Osteoblast (primary cell): ENCODE measurements around the gene JAZF1. TPM values are rescaled to one million over a fixed set of nuclear protein-coding genes. Genes with fewer than 3 reads are reported as not detected.

Source experiments
- DNase-seq: peaks from one replicate; pipeline ENCODE4 v3.0.0; 2011; ENCODE audit warnings: low spot score, mixed read lengths; ENCODE audit not compliant: insufficient read length; ENCODE audit errors: missing footprints
- H2AFZ ChIP-seq: 2 replicates; pipeline ENCODE4 v1.6.0; 2011; ENCODE audit warnings: mild to moderate bottlenecking, low read length
- H3K27ac ChIP-seq: 2 replicates; pipeline ENCODE4 v1.5.1; 2011; ENCODE audit warnings: mild to moderate bottlenecking, low read depth, low read length, moderate library complexity
- H3K27me3 ChIP-seq: 2 replicates; pipeline ENCODE4 v1.6.0; 2012; ENCODE audit warnings: mild to moderate bottlenecking, control low read depth, inconsistent platforms, low read length, moderate library complexity; ENCODE audit not compliant: insufficient read depth
- H3K36me3 ChIP-seq: 2 replicates; pipeline ENCODE4 v1.5.1; 2011; ENCODE audit warnings: mild to moderate bottlenecking, low read length, control low read depth, moderate library complexity; ENCODE audit not compliant: insufficient read depth
- H3K4me1 ChIP-seq: 2 replicates; pipeline ENCODE4 v1.5.1; 2011; ENCODE audit warnings: mild to moderate bottlenecking, low read length, control low read depth, moderate library complexity; ENCODE audit not compliant: insufficient read depth
- H3K4me2 ChIP-seq: 2 replicates; pipeline ENCODE4 v1.6.0; 2011; ENCODE audit warnings: mild to moderate bottlenecking, low read length; ENCODE audit not compliant: insufficient read depth
- H3K4me3 ChIP-seq: fragments of 200-600 bp; sonication (generic); 3 replicates; pipeline ENCODE4 v1.5.1; 2012; ENCODE audit warnings: mild to moderate bottlenecking, low read length, inconsistent platforms; ENCODE audit not compliant: insufficient read depth
- H3K79me2 ChIP-seq: 2 replicates; pipeline ENCODE4 v1.6.0; 2012; ENCODE audit warnings: mild to moderate bottlenecking, low read length, control low read depth, inconsistent platforms; ENCODE audit not compliant: insufficient read depth
- H3K9me3 ChIP-seq: 2 replicates; pipeline ENCODE4 v1.5.1; 2011; ENCODE audit warnings: low read depth, low read length, control low read depth
- H4K20me1 ChIP-seq: 2 replicates; pipeline ENCODE4 v1.6.0; 2012; ENCODE audit warnings: mild to moderate bottlenecking, low read length, control low read depth; ENCODE audit not compliant: insufficient read depth
- total RNA-seq: library from RNA; depleted of rRNA; stranded (reverse); fragments of >200 nt; gene quantifications from 2 replicates; pipeline ENCODE4 v1.2.3, GENCODE V29; 2012
- TF ChIP-seq, protein P1 (sequence below): IDR thresholded peaks from 2 replicates; pipeline ENCODE4 v1.5.1; 2011; ENCODE audit warnings: mild to moderate bottlenecking, low read depth, low read length, moderate library complexity; ENCODE audit errors: extremely low read depth

The JAZF1 gene
- total RNA-seq, 1 donor, result 15.9 TPM

DNA sequence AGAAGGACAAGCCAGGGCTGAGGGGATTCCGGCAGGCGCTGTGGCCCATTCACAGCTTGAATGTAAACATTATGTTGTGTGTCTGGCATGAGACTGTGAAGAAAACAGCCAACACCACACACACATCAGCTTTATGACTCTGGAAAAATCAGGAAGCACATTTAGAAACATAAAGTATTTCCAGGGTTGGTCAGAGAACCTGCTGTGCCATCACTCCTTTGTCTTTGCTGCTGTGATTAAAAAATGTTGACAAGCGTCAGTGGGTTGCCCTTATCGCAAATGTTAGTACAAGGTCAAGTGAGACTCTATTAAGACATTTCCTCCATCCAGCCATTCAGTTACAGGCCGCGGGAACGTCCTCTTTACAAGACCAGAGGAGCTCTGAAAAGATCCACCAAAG lies 345.2 kb downstream of the JAZF1 start:
- Histone ChIP-seq H3K4me1 (no peaks in the 10 kb centered on the region), H3K4me3 (no peak overlapping the region), H3K79me2 (no peaks in the 10 kb centered on the region), H3K27ac (no peak overlapping the region), H3K9me3 (no peaks in the 10 kb centered on the region), H3K4me2 (no peak overlapping the region), H4K20me1 (no peaks in the 10 kb centered on the region), H2AFZ (no peak overlapping the region), H3K36me3 (peaks cover 39% of the 10 kb centered on the region), H3K27me3 (no peaks in the 10 kb centered on the region)
- TF ChIP-seq, protein P1, sequence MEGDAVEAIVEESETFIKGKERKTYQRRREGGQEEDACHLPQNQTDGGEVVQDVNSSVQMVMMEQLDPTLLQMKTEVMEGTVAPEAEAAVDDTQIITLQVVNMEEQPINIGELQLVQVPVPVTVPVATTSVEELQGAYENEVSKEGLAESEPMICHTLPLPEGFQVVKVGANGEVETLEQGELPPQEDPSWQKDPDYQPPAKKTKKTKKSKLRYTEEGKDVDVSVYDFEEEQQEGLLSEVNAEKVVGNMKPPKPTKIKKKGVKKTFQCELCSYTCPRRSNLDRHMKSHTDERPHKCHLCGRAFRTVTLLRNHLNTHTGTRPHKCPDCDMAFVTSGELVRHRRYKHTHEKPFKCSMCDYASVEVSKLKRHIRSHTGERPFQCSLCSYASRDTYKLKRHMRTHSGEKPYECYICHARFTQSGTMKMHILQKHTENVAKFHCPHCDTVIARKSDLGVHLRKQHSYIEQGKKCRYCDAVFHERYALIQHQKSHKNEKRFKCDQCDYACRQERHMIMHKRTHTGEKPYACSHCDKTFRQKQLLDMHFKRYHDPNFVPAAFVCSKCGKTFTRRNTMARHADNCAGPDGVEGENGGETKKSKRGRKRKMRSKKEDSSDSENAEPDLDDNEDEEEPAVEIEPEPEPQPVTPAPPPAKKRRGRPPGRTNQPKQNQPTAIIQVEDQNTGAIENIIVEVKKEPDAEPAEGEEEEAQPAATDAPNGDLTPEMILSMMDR, result no peak
- DNase-seq, result no peak

DNA sequence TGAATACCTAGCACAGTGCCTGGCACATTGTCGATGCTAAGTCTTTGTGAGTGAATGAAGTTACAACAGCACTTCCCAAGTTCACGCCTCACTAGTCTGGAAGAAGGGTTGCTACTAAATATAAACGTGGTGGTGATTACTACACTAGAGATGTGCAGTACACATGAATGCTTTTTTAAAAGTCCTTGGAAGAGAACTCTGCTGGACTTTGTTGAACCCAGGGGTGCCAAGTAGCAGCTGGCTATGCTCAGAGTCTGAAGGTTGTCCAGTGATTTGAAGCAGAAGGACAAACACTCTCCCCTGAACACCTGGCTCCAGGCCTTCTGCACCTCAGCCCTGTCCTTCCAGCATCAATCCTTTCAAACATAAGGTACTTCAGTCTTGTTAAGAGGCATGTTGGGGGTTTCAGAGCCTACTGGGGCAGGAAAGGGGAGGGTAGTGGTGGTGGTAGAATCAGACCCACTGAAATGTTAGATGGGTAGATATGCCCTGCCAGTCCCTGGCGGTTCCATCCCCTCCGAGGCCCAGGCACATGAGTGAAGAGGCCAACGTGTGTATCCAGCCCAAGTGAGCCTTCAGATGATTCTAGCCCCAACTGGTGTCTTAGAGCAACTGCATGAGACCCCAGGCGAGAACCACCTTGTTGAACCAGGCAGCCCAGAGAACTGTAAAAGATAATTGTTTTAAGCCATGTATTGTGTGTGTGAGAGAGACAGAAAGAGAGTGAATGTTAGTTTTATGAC lies 346.2 kb downstream of the JAZF1 start:
- Histone ChIP-seq H3K79me2 (no peaks in the 10 kb centered on the region), H3K4me2 (no peak overlapping the region), H3K36me3 (peaks cover 29% of the 10 kb centered on the region)

DNA sequence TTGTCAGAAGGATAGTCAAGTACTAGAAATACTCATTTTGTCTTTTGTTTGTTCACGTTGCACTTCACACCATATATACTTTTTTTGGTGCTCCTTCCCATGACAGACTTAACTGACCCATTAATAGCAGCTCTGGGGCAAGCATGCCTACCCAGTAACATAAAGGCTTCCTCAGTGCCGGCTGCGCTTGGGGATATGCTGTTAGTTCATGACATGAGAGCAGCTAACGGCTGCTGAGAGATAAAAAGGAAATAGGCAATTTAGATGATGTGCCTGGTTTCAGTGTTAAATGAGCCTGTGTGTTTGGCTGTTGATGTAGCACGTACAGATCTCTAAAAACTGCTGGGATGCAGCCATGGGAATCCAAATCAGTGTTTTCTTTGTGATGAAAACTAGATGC lies 354.2 kb downstream of the JAZF1 start:
- no peaks in the 10 kb centered on the region for H4K20me1 ChIP-seq
- H3K4me3 ChIP-seq, result no peak overlapping the region
- no peaks in the 10 kb centered on the region for H3K27me3 ChIP-seq
- H3K9me3 ChIP-seq, result no peaks in the 10 kb centered on the region
- no peak for DNase-seq
- H3K79me2 ChIP-seq, result no peaks in the 10 kb centered on the region
- peaks cover 18% of the 10 kb centered on the region for H3K36me3 ChIP-seq
- TF ChIP-seq, protein P1, result no peak
- H3K4me1 ChIP-seq, result no peaks in the 10 kb centered on the region
- H3K4me2 ChIP-seq, result no peak overlapping the region
- H2AFZ ChIP-seq, result no peak overlapping the region
- H3K27ac ChIP-seq, result no peak overlapping the region

More for the DNA sequence above, 346.2 kb downstream of the JAZF1 start:
- H3K27ac ChIP-seq, result no peak overlapping the region
- no peaks in the 10 kb centered on the region for H3K9me3 ChIP-seq
- no peak overlapping the region for H3K4me3 ChIP-seq
- no peak for DNase-seq
- H2AFZ ChIP-seq, result no peak overlapping the region
- H3K4me1 ChIP-seq, result no peaks in the 10 kb centered on the region
- H4K20me1 ChIP-seq, result no peaks in the 10 kb centered on the region
- TF ChIP-seq, protein P1, result no peak
- H3K27me3 ChIP-seq, result no peaks in the 10 kb centered on the region

DNA sequence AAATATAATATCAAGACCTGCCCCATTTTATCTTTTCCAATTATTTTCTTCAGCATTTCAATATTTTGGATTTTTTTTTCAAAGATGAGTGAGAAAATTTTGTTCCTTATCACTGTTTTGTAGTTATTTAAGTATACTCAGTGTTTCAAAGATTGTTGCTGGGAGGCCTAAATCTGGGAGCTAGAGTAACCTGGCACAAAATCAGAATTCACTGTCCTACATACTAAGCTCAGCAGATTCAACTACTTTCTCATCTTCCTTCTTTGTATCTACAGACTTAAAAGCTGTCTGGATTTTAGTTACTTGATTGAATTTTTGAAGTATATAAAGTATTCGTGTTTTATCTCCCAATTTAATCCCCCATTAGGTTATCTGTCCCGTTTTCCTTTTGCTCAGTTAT lies 354.7 kb downstream of the JAZF1 start:
- no peaks in the 10 kb centered on the region for H3K9me3 ChIP-seq
- no peaks in the 10 kb centered on the region for H4K20me1 ChIP-seq
- H3K27ac ChIP-seq, result no peak overlapping the region
- H3K4me2 ChIP-seq, result no peak overlapping the region
- H3K4me1 ChIP-seq, result no peaks in the 10 kb centered on the region
- no peak overlapping the region for H2AFZ ChIP-seq
- no peaks in the 10 kb centered on the region for H3K27me3 ChIP-seq
- DNase-seq, result no peak
- no peak overlapping the region for H3K4me3 ChIP-seq
- no peaks in the 10 kb centered on the region for H3K79me2 ChIP-seq
- H3K36me3 ChIP-seq, result peaks cover 18% of the 10 kb centered on the region
- TF ChIP-seq, protein P1, result no peak
